Right lobe of liver (tissue), 4 donors: ENCODE measurements around the gene SH3RF2.

Source experiments
- CTCF ChIP-seq, 4 donors: fragments of 200-600 bp in 3 of 4; fragments of 450-650 bp in 1 of 4; IDR thresholded peaks; one replicate each; pipeline versions ENCODE4 v1.5.1 to v1.8.0; 2016 to 2022; ENCODE audit warnings: antibody characterized with exemption in 4 of 4, mild to moderate bottlenecking in 2 of 4
- POLR2A ChIP-seq: fragments of 450-650 bp; IDR thresholded peaks from one replicate; pipeline ENCODE4 v1.6.1; 2017; ENCODE audit warnings: antibody characterized with exemption, mild to moderate bottlenecking
- donor health status: DM: no; HTN: no; CAD: no.
- donor health status: DM: no; HTN: no; CAD: no.
- donor health status: DM: no; HTN: yes; CAD: no.

- TF ChIP-seq POLR2A (no peak), CTCF (IDR thresholded peaks at IDR 0.05) (no peak)
These were observed 72.6 kb downstream of the SH3RF2 start for GRCh38 chr5:146009020-146009419.
